Peyer's patch (tissue), 4 donors: ENCODE data around the gene TTC21B.

Source experiments
- POLR2A ChIP-seq, 2 donors: fragments of 450-650 bp; IDR thresholded peaks; one replicate each; pipeline ENCODE4 v1.5.1; 2017; ENCODE audit warnings: antibody characterized with exemption in 2 of 2, mild to moderate bottlenecking in 2 of 2, moderate library complexity in 2 of 2
- TF ChIP-seq, protein P1 (sequence below), 6 experiments: fragments of 450-650 bp in 4 of 6; fragments of 200-600 bp in 2 of 6; sonication (generic) in 1 of 6; IDR thresholded peaks; one replicate each; pipeline ENCODE4 v1.5.1; 2017 to 2019; ENCODE audit warnings: antibody characterized with exemption in 6 of 6, mild to moderate bottlenecking in 3 of 6, moderate library complexity in 1 of 6

DNA sequence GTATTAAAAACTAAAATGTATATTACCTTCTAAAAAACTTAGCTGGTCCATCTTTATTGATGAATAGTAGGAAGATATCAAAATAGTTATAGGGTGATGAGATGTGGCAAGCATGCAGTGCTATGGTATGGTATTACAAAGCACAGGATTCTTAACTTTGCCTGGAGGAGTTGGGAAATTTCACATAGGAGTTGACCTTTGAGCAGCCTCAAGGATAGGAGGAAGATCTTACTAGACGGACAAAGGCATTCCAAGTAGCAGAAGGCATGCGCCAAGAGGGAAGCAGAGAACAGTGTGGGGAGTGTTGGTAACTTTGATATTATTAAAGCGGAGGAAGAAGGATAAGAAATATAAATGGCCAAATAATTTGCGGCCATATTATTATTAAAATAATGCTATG, 60.0 kb downstream of the TTC21B start:
- no peak for TF ChIP-seq POLR2A (IDR thresholded peaks at IDR 0.05)
- TF ChIP-seq, protein P1, sequence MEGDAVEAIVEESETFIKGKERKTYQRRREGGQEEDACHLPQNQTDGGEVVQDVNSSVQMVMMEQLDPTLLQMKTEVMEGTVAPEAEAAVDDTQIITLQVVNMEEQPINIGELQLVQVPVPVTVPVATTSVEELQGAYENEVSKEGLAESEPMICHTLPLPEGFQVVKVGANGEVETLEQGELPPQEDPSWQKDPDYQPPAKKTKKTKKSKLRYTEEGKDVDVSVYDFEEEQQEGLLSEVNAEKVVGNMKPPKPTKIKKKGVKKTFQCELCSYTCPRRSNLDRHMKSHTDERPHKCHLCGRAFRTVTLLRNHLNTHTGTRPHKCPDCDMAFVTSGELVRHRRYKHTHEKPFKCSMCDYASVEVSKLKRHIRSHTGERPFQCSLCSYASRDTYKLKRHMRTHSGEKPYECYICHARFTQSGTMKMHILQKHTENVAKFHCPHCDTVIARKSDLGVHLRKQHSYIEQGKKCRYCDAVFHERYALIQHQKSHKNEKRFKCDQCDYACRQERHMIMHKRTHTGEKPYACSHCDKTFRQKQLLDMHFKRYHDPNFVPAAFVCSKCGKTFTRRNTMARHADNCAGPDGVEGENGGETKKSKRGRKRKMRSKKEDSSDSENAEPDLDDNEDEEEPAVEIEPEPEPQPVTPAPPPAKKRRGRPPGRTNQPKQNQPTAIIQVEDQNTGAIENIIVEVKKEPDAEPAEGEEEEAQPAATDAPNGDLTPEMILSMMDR (IDR thresholded peaks at IDR 0.05) = no peak
